ENCODE data around the gene FRMD4A.

Gene FRMD4A

DNA sequence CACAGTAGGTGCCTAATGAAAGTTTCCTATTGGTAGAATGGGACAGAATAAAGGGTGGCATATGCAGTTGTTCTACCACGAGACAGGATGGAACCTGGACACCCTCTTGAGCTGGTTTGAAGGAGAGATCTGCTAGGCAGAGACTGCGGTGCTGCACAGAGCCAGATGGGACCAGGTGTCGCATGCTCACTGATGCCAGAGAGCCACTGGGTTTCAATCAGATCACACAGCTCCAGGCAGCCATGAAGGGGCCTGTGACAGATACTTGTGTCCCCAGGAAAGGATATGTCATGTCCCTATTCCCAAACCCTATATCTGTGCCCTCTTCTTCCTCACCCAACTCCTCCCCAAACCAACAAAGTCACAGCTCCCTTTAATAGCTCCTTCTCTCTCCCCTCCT is 508.2 kb downstream of the FRMD4A start:
- TF ChIP-seq CTCF (IDR thresholded peaks at IDR 0.05; ENCODE audit: low read depth, low read length, missing control alignments), result no peak
- no peak for DNase-seq (ENCODE audit: extremely low read depth, low read depth)
- H3K4me3 ChIP-seq (replicated peaks; ENCODE audit: low read depth, low read length), result no peak overlapping the region

GRCh38 chr10:13820964-13821337 is 509.8 kb downstream of the FRMD4A start:
- DNase-seq (ENCODE audit: extremely low read depth, low read depth), result no peak
- TF ChIP-seq CTCF (IDR thresholded peaks at IDR 0.05; ENCODE audit: low read depth, low read length, missing control alignments), result no peak
- H3K4me3 ChIP-seq (replicated peaks; ENCODE audit: low read depth, low read length), result no peak overlapping the region

DNA sequence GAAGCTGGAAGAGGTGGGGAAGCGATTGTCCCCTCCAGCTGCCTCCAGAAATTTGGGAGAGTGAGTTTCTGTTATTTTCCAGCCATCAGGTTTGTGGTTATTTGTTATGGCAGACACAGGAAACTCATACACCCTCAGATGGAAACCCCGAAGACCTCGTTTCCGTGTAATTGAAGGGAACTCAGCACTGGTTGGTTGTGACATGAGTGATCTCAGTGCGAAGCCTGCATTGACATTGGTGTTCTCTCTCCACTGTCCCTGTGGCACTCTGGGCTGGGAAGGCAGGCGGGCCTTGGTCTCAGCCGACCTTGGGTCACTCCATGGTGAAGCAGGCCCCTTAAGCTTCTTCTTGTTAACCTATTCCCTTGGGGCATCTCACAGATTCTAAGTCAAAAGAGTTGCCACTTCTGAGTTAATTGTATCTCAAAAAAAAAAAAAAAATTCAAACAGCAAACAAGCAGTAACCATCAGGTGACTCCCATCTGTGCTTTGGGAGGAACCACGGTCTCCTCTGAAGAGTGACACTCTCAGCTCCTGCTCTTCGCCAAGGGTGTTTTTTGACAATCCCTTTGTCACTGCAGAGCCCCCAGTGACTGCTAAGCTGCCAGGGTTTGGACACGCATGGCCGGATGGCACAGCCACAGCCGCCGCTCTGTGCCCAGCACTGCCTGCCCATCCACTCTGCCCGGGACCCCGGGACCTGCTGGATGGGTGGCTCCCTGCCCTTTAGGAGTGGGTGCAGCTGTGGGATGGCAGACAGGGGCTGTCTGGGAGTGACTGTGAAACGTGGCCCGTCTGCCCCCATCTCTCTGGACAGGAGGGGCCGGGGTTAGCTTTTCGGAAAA is 510.4 kb downstream of the FRMD4A start:
- DNase-seq (ENCODE audit: extremely low read depth, low read depth), result no peak
- TF ChIP-seq CTCF (IDR thresholded peaks at IDR 0.05; ENCODE audit: low read depth, low read length, missing control alignments), result no peak
- no peak overlapping the region for H3K4me3 ChIP-seq (replicated peaks; ENCODE audit: low read depth, low read length)

DNA sequence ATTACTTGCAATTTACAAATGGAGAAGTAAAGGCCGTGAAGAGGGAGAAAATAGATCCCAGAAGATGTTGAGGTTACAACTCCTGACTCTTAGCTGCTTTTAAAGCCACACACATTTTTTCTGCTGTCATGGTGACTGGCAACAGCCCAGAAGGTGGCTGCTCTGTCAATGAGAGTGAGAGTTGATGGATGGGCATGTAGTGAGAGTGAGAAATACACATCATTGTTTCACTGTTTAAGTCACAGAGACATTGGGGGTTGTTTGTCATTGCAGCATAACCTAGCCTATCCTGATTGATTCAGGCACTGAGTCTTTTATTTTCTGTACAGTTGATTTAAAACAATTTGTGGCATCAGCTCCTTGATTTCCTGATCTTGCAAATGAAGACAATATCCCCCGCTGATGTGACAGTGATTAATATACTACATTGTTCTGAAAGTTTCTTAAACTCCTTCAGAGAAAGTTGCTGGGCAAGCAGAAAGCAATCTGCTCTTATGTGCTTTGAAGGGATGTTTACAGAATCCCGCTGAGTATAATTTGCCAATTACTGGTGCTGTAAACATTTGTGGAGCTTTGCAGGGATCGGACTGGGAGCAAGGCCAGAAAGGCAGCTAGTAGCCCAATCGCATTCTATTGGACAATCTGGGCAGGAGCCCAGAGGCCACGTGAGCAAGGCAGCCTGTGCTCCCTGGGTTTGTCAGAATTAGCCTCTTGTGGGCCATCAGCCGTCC is 514.4 kb downstream of the FRMD4A start:
- TF ChIP-seq CTCF (IDR thresholded peaks at IDR 0.05; ENCODE audit: low read depth, low read length, missing control alignments), result no peak
- peak; percentile 47 for DNase-seq (ENCODE audit: extremely low read depth, low read depth)
- H3K4me3 ChIP-seq (replicated peaks; ENCODE audit: low read depth, low read length), result no peak overlapping the region

DNA sequence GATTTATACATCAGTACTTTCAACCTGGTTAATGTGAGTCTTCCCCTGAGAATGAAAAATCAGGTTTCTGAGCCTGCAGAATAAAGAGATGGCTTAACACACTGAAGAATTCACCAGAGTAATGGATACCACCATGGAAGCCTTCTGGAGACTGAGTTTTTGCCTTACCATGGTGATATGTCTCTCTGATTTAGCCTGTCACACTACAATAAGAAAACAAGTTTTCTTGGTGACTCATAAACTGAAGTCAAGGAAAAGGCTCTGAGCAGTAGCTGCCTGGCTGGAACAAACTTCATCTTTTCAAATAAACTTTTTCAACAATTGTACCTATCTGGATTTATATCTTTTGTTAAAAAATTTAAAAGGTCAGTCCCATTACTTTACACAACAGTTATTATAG is 515.0 kb downstream of the FRMD4A start:
- no peak for DNase-seq (ENCODE audit: extremely low read depth, low read depth)
- no peak for TF ChIP-seq CTCF (IDR thresholded peaks at IDR 0.05; ENCODE audit: low read depth, low read length, missing control alignments)
- no peak overlapping the region for H3K4me3 ChIP-seq (replicated peaks; ENCODE audit: low read depth, low read length)

DNA sequence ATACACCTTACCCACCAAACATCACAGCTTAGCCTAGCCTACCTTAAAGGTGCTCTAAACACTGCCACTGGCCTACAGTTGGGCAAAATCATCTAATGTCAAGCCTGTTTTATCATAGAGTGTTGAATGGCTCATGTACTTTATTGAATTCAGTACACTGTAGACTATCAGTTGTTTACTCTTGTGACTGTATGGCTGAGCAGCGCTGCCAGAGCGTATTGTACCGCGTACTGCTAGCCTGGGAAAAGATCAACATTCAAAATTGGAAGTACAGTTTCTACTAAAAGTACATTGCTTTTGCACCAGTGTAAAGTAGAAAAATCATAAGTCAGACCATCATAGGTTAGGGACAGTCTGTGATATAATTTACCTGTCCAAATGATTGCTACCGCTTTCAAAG is 517.2 kb downstream of the FRMD4A start:
- TF ChIP-seq CTCF (IDR thresholded peaks at IDR 0.05; ENCODE audit: low read depth, low read length, missing control alignments), result no peak
- no peak for DNase-seq (ENCODE audit: extremely low read depth, low read depth)
- no peak overlapping the region for H3K4me3 ChIP-seq (replicated peaks; ENCODE audit: low read depth, low read length)
